ENCODE data around the gene MAD2L2. TPM values are rescaled to one million over a fixed set of nuclear protein-coding genes. Genes with fewer than 3 reads are reported as not detected.

MAD2L2 gene
- total and polyA plus RNA-seq, 9 of the 15 experiments (the other 6 are each of a cell fraction or from before 2014, with no cell fraction given): 12.4 to 286 (median 143) TPM

DNA sequence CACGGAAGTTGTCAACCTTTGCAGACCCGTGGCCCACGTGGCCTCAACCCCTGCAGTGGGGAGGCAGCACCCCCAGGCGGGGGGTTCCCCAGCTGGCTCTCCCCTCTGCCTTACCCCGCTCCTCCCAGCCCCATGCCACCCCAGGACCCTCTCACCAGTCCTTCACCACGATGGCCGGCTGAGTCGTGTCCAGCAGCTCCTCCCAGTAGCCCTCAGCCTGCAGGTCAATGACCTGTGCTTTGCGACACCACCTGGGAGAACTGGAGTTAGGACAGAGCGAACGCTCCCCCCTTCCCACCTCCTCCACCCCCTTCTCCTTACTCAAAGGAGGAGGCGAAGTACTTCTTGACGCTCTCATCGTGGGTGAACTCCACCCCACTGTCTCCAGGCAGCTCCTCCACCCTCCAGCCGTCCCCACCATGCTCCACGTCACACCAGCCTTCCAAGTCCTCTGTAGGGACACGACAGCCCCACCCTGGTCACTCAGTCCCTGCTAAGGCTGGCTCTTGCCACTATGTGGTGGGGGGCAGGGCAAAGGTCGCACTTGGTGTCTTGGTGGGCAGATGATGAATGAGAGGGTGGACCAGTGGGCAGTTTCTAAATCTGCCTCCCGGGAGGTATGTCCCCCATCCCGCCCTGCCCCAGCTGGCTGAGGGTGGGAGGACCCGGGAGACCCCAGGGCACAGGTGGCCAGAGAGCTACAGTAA, 31.2 kb downstream of the MAD2L2 start (continued):
- TF ChIP-seq ELF1 (tag; IDR thresholded peaks at IDR 0.05) (no peak), ZNF408 (CRISPR knock-in tag; IDR thresholded peaks at IDR 0.05; ENCODE audit: low read depth) (no peak), MEIS2 (IDR thresholded peaks at IDR 0.05; ENCODE audit: partially characterized antibody) (no peak), DDX20 (tag; IDR thresholded peaks at IDR 0.05; ENCODE audit: low read depth) (no peak), NFYB (IDR thresholded peaks at IDR 0.05; ENCODE audit: extremely low read depth, insufficient read length) (no peak), ZNF146 (CRISPR knock-in tag; IDR thresholded peaks at IDR 0.05; ENCODE audit: unreplicated experiment) (no peak), POLR2AphosphoS2 (IDR thresholded peaks at IDR 0.05; ENCODE audit: low read length) (no peak)
- TF ChIP-seq, protein P1, sequence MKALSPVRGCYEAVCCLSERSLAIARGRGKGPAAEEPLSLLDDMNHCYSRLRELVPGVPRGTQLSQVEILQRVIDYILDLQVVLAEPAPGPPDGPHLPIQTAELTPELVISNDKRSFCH (CRISPR knock-in tag; IDR thresholded peaks at IDR 0.05): no peak
- TF ChIP-seq, protein P1 (tag; IDR thresholded peaks at IDR 0.05): no peak
- TF ChIP-seq, protein P2, sequence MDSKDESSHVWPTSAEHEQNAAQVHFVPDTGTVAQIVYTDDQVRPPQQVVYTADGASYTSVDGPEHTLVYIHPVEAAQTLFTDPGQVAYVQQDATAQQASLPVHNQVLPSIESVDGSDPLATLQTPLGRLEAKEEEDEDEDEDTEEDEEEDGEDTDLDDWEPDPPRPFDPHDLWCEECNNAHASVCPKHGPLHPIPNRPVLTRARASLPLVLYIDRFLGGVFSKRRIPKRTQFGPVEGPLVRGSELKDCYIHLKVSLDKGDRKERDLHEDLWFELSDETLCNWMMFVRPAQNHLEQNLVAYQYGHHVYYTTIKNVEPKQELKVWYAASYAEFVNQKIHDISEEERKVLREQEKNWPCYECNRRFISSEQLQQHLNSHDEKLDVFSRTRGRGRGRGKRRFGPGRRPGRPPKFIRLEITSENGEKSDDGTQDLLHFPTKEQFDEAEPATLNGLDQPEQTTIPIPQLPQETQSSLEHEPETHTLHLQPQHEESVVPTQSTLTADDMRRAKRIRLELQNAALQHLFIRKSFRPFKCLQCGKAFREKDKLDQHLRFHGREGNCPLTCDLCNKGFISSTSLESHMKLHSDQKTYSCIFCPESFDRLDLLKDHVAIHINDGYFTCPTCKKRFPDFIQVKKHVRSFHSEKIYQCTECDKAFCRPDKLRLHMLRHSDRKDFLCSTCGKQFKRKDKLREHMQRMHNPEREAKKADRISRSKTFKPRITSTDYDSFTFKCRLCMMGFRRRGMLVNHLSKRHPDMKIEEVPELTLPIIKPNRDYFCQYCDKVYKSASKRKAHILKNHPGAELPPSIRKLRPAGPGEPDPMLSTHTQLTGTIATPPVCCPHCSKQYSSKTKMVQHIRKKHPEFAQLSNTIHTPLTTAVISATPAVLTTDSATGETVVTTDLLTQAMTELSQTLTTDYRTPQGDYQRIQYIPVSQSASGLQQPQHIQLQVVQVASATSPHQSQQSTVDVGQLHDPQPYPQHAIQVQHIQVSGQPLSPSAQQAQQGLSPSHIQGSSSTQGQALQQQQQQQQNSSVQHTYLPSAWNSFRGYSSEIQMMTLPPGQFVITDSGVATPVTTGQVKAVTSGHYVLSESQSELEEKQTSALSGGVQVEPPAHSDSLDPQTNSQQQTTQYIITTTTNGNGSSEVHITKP (IDR thresholded peaks at IDR 0.05; ENCODE audit: partially characterized antibody): no peak
- TF ChIP-seq, protein P3, sequence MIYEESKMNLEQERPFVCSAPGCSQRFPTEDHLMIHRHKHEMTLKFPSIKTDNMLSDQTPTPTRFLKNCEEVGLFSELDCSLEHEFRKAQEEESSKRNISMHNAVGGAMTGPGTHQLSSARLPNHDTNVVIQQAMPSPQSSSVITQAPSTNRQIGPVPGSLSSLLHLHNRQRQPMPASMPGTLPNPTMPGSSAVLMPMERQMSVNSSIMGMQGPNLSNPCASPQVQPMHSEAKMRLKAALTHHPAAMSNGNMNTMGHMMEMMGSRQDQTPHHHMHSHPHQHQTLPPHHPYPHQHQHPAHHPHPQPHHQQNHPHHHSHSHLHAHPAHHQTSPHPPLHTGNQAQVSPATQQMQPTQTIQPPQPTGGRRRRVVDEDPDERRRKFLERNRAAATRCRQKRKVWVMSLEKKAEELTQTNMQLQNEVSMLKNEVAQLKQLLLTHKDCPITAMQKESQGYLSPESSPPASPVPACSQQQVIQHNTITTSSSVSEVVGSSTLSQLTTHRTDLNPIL (CRISPR knock-in tag; IDR thresholded peaks at IDR 0.05): no peak
- TF ChIP-seq, protein P4, sequence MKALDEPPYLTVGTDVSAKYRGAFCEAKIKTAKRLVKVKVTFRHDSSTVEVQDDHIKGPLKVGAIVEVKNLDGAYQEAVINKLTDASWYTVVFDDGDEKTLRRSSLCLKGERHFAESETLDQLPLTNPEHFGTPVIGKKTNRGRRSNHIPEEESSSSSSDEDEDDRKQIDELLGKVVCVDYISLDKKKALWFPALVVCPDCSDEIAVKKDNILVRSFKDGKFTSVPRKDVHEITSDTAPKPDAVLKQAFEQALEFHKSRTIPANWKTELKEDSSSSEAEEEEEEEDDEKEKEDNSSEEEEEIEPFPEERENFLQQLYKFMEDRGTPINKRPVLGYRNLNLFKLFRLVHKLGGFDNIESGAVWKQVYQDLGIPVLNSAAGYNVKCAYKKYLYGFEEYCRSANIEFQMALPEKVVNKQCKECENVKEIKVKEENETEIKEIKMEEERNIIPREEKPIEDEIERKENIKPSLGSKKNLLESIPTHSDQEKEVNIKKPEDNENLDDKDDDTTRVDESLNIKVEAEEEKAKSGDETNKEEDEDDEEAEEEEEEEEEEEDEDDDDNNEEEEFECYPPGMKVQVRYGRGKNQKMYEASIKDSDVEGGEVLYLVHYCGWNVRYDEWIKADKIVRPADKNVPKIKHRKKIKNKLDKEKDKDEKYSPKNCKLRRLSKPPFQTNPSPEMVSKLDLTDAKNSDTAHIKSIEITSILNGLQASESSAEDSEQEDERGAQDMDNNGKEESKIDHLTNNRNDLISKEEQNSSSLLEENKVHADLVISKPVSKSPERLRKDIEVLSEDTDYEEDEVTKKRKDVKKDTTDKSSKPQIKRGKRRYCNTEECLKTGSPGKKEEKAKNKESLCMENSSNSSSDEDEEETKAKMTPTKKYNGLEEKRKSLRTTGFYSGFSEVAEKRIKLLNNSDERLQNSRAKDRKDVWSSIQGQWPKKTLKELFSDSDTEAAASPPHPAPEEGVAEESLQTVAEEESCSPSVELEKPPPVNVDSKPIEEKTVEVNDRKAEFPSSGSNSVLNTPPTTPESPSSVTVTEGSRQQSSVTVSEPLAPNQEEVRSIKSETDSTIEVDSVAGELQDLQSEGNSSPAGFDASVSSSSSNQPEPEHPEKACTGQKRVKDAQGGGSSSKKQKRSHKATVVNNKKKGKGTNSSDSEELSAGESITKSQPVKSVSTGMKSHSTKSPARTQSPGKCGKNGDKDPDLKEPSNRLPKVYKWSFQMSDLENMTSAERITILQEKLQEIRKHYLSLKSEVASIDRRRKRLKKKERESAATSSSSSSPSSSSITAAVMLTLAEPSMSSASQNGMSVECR (CRISPR knock-in tag; IDR thresholded peaks at IDR 0.05): 0 out of 2 replicates have a peak, but pooled peaks have one; percentile 61
- TF ChIP-seq, protein P5, sequence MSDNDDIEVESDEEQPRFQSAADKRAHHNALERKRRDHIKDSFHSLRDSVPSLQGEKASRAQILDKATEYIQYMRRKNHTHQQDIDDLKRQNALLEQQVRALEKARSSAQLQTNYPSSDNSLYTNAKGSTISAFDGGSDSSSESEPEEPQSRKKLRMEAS (CRISPR knock-in tag; IDR thresholded peaks at IDR 0.05): peak; percentile 8; the same call in 1 of the 2 replicates
- TF ChIP-seq, protein P6, sequence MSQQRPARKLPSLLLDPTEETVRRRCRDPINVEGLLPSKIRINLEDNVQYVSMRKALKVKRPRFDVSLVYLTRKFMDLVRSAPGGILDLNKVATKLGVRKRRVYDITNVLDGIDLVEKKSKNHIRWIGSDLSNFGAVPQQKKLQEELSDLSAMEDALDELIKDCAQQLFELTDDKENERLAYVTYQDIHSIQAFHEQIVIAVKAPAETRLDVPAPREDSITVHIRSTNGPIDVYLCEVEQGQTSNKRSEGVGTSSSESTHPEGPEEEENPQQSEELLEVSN (IDR thresholded peaks at IDR 0.05; ENCODE audit: borderline replicate concordance in 1 of 2, extremely low read depth in 1 of 2, insufficient read depth in 1 of 2, insufficient read length in 1 of 2, low read depth in 1 of 2, low read length in 1 of 2, poor library complexity in 1 of 2, severe bottlenecking in 1 of 2): peak in 1 of 2 experiments; percentile 9
